Measurements from ENCODE around the gene AIG1. TPM values are rescaled to one million over a fixed set of nuclear protein-coding genes. Genes with fewer than 3 reads are reported as not detected.
"Not testable (repeated sequence)": the region's sequence is repeated elsewhere in the genome, so short reads cannot be mapped to it uniquely, and the experiment has no call there.

Gene AIG1
- total and polyA plus RNA-seq, 2 donors (not counting 1 experiment from before 2014, with no cell fraction given) = 40.6 to 42.2 TPM

- H3K36me3 ChIP-seq (ENCODE audit: control insufficient read depth, insufficient read depth, low read length) = no peaks in the 10 kb centered on the region
- no peak for TF ChIP-seq EZH2 (IDR thresholded peaks at IDR 0.05; ENCODE audit: low read length, missing control alignments)
- TF ChIP-seq CTCF (conservative IDR thresholded peaks at IDR 0.05 in 1 of 2, IDR thresholded peaks at IDR 0.05 in 1 of 2; ENCODE audit: low read depth in 1 of 2, low read length in 2 of 2) = no peak
- no peaks in the 10 kb centered on the region for H3K4me1 ChIP-seq (ENCODE audit: control insufficient read depth, extremely low read depth, insufficient read depth, low read length)
- H2AFZ ChIP-seq (ENCODE audit: low read length) = no peak overlapping the region
- H3K9ac ChIP-seq (ENCODE audit: insufficient read depth, low read length) = no peak overlapping the region
- H3K79me2 ChIP-seq (ENCODE audit: control insufficient read depth, insufficient read depth, low read length) = no peaks in the 10 kb centered on the region
- no peaks in the 10 kb centered on the region for H3K9me3 ChIP-seq (ENCODE audit: control insufficient read depth, insufficient read depth, low read depth, low read length)
- no peaks in the 10 kb centered on the region for H4K20me1 ChIP-seq (ENCODE audit: control insufficient read depth, extremely low read depth, insufficient read depth, low read length)
- DNase-seq (ENCODE audit: low read depth in 2 of 2) = no peak
- H3K4me2 ChIP-seq (ENCODE audit: extremely low read depth, insufficient read depth, low read length) = no peak overlapping the region
- no peaks in the 10 kb centered on the region for H3K27me3 ChIP-seq (ENCODE audit: control insufficient read depth, insufficient read depth, low read length)
- H3K4me3 ChIP-seq (replicated peaks in 1 of 4; ENCODE audit: control extremely low read depth in 1 of 4, insufficient read depth in 1 of 4, low read depth in 3 of 4, low read length in 4 of 4) = no peak overlapping the region
- H3K27ac ChIP-seq (ENCODE audit: insufficient read depth, low read length) = no peak overlapping the region
These were observed 75.3 kb downstream of the AIG1 start for GRCh38 chr6:143135797-143136561.

- Histone ChIP-seq H3K27me3 (ENCODE audit: control insufficient read depth, insufficient read depth, low read length) (no peaks in the 10 kb centered on the region), H3K4me2 (ENCODE audit: extremely low read depth, insufficient read depth, low read length) (no peak overlapping the region), H3K4me1 (ENCODE audit: control insufficient read depth, extremely low read depth, insufficient read depth, low read length) (no peaks in the 10 kb centered on the region), H3K36me3 (ENCODE audit: control insufficient read depth, insufficient read depth, low read length) (no peaks in the 10 kb centered on the region), H3K79me2 (ENCODE audit: control insufficient read depth, insufficient read depth, low read length) (no peaks in the 10 kb centered on the region), H3K9ac (ENCODE audit: insufficient read depth, low read length) (no peak overlapping the region), H3K9me3 (ENCODE audit: control insufficient read depth, insufficient read depth, low read depth, low read length) (no peaks in the 10 kb centered on the region), H3K27ac (ENCODE audit: insufficient read depth, low read length) (no peak overlapping the region), H3K4me3 (replicated peaks in 1 of 4; ENCODE audit: control extremely low read depth in 1 of 4, insufficient read depth in 1 of 4, low read depth in 3 of 4, low read length in 4 of 4) (no peak overlapping the region), H4K20me1 (ENCODE audit: control insufficient read depth, extremely low read depth, insufficient read depth, low read length) (no peaks in the 10 kb centered on the region), H2AFZ (ENCODE audit: low read length) (no peak overlapping the region)
- TF ChIP-seq CTCF (conservative IDR thresholded peaks at IDR 0.05 in 1 of 2, IDR thresholded peaks at IDR 0.05 in 1 of 2; ENCODE audit: low read depth in 1 of 2, low read length in 2 of 2) (no peak), EZH2 (IDR thresholded peaks at IDR 0.05; ENCODE audit: low read length, missing control alignments) (no peak)
- DNase-seq (ENCODE audit: low read depth in 2 of 2) = peak in 1 of 2 donors; percentile 2
These were observed 76.0 kb downstream of the AIG1 start for GRCh38 chr6:143136647-143137046.

- H3K79me2 ChIP-seq (ENCODE audit: control insufficient read depth, insufficient read depth, low read length) = no peaks in the 10 kb centered on the region
- TF ChIP-seq EZH2 (IDR thresholded peaks at IDR 0.05; ENCODE audit: low read length, missing control alignments) (no peak), CTCF (conservative IDR thresholded peaks at IDR 0.05 in 1 of 2, IDR thresholded peaks at IDR 0.05 in 1 of 2; ENCODE audit: low read depth in 1 of 2, low read length in 2 of 2) (no peak)
- no peaks in the 10 kb centered on the region for H3K27me3 ChIP-seq (ENCODE audit: control insufficient read depth, insufficient read depth, low read length)
- H2AFZ ChIP-seq (ENCODE audit: low read length) = no peak overlapping the region
- no peaks in the 10 kb centered on the region for H3K9me3 ChIP-seq (ENCODE audit: control insufficient read depth, insufficient read depth, low read depth, low read length)
- no peaks in the 10 kb centered on the region for H4K20me1 ChIP-seq (ENCODE audit: control insufficient read depth, extremely low read depth, insufficient read depth, low read length)
- H3K27ac ChIP-seq (ENCODE audit: insufficient read depth, low read length) = no peak overlapping the region
- H3K9ac ChIP-seq (ENCODE audit: insufficient read depth, low read length) = no peak overlapping the region
- DNase-seq (ENCODE audit: low read depth in 2 of 2) = no peak
- no peak overlapping the region for H3K4me3 ChIP-seq (replicated peaks in 1 of 4; ENCODE audit: control extremely low read depth in 1 of 4, insufficient read depth in 1 of 4, low read depth in 3 of 4, low read length in 4 of 4)
- H3K36me3 ChIP-seq (ENCODE audit: control insufficient read depth, insufficient read depth, low read length) = no peaks in the 10 kb centered on the region
- H3K4me2 ChIP-seq (ENCODE audit: extremely low read depth, insufficient read depth, low read length) = no peak overlapping the region
- H3K4me1 ChIP-seq (ENCODE audit: control insufficient read depth, extremely low read depth, insufficient read depth, low read length) = no peaks in the 10 kb centered on the region
These were observed 78.6 kb downstream of the AIG1 start for GRCh38 chr6:143139239-143139784.

GRCh38 chr6:143139884-143140283 lies 79.2 kb downstream of the AIG1 start:
- H3K4me1 ChIP-seq (ENCODE audit: control insufficient read depth, extremely low read depth, insufficient read depth, low read length); DNase-seq (ENCODE audit: low read depth in 2 of 2); H3K79me2 ChIP-seq (ENCODE audit: control insufficient read depth, insufficient read depth, low read length); H3K9me3 ChIP-seq (ENCODE audit: control insufficient read depth, insufficient read depth, low read depth, low read length); H2AFZ ChIP-seq (ENCODE audit: low read length); H3K9ac ChIP-seq (ENCODE audit: insufficient read depth, low read length); H3K27me3 ChIP-seq (ENCODE audit: control insufficient read depth, insufficient read depth, low read length); H3K4me2 ChIP-seq (ENCODE audit: extremely low read depth, insufficient read depth, low read length); H3K27ac ChIP-seq (ENCODE audit: insufficient read depth, low read length); H3K4me3 ChIP-seq (replicated peaks in 1 of 4; ENCODE audit: control extremely low read depth in 1 of 4, insufficient read depth in 1 of 4, low read depth in 3 of 4, low read length in 4 of 4); H3K36me3 ChIP-seq (ENCODE audit: control insufficient read depth, insufficient read depth, low read length); H4K20me1 ChIP-seq (ENCODE audit: control insufficient read depth, extremely low read depth, insufficient read depth, low read length): not testable (repeated sequence)
